ENCODE measurements around the gene CTNNA3.

- TF ChIP-seq CTCF (IDR thresholded peaks at IDR 0.05; ENCODE audit: low read depth, low read length, poor library complexity, severe bottlenecking) (no peak), EZH2phosphoT487 (IDR thresholded peaks at IDR 0.05; ENCODE audit: borderline replicate concordance, low read length) (no peak)
Measured at GRCh38 chr10:66892871-66893270, 803.1 kb downstream of the CTNNA3 start.

Data from DOHH2 (cell line).